Measurements from ENCODE around the gene IGFBP5.

Gene IGFBP5

GRCh38 chr2:216701544-216701943 is 6.2 kb upstream of the IGFBP5 start:
- no peak overlapping the region for H3K4me2 ChIP-seq (ENCODE audit: low read length)
- H3K79me2 ChIP-seq, result no peaks in the 10 kb centered on the region
- no peak overlapping the region for H3K9ac ChIP-seq
- no peaks in the 10 kb centered on the region for H3K4me1 ChIP-seq
- no peaks in the 10 kb centered on the region for H3K27me3 ChIP-seq (ENCODE audit: control insufficient read depth, insufficient read depth, low read length)
- H3K9me3 ChIP-seq (ENCODE audit: control insufficient read depth, low read length), result no peaks in the 10 kb centered on the region
- H3K4me3 ChIP-seq (ENCODE audit: low read depth, low read length), result no peak overlapping the region
- no peak overlapping the region for H3K27ac ChIP-seq
- TF ChIP-seq CTCF (IDR thresholded peaks at IDR 0.05), result no peak
- no peaks in the 10 kb centered on the region for H3K36me3 ChIP-seq (ENCODE audit: control insufficient read depth, insufficient read depth, low read length)
- no peak overlapping the region for H2AFZ ChIP-seq

- no peak overlapping the region for H3K4me3 ChIP-seq (ENCODE audit: low read depth, low read length)
- no peaks in the 10 kb centered on the region for H3K9me3 ChIP-seq (ENCODE audit: control insufficient read depth, low read length)
- TF ChIP-seq CTCF (IDR thresholded peaks at IDR 0.05), result no peak
- H3K36me3 ChIP-seq (ENCODE audit: control insufficient read depth, insufficient read depth, low read length), result no peaks in the 10 kb centered on the region
- no peak overlapping the region for H3K27ac ChIP-seq
- H3K4me1 ChIP-seq, result no peaks in the 10 kb centered on the region
- H2AFZ ChIP-seq, result no peak overlapping the region
- no peak overlapping the region for H3K9ac ChIP-seq
- no peak overlapping the region for H3K4me2 ChIP-seq (ENCODE audit: low read length)
- H3K27me3 ChIP-seq (ENCODE audit: control insufficient read depth, insufficient read depth, low read length), result no peaks in the 10 kb centered on the region
- no peaks in the 10 kb centered on the region for H3K79me2 ChIP-seq
Measured at GRCh38 chr2:216700781-216701180, 5.4 kb upstream of the IGFBP5 start.

- no peak overlapping the region for H2AFZ ChIP-seq
- no peaks in the 10 kb centered on the region for H3K4me1 ChIP-seq
- H3K27ac ChIP-seq, result no peak overlapping the region
- TF ChIP-seq CTCF (IDR thresholded peaks at IDR 0.05), result no peak
- no peaks in the 10 kb centered on the region for H3K9me3 ChIP-seq (ENCODE audit: control insufficient read depth, low read length)
- no peaks in the 10 kb centered on the region for H3K27me3 ChIP-seq (ENCODE audit: control insufficient read depth, insufficient read depth, low read length)
- no peaks in the 10 kb centered on the region for H3K36me3 ChIP-seq (ENCODE audit: control insufficient read depth, insufficient read depth, low read length)
- no peak overlapping the region for H3K4me2 ChIP-seq (ENCODE audit: low read length)
- H3K79me2 ChIP-seq, result no peaks in the 10 kb centered on the region
- H3K4me3 ChIP-seq (ENCODE audit: low read depth, low read length), result no peak overlapping the region
- no peak overlapping the region for H3K9ac ChIP-seq
Measured at GRCh38 chr2:216700088-216700567, 4.8 kb upstream of the IGFBP5 start.

- peak; percentile 55 for TF ChIP-seq CTCF (IDR thresholded peaks at IDR 0.05)
- Histone ChIP-seq H3K9me3 (ENCODE audit: control insufficient read depth, low read length) (no peaks in the 10 kb centered on the region), H3K4me1 (peaks cover 2% of the 10 kb centered on the region), H3K36me3 (ENCODE audit: control insufficient read depth, insufficient read depth, low read length) (no peaks in the 10 kb centered on the region), H3K9ac (no peak overlapping the region), H2AFZ (no peak overlapping the region), H3K4me2 (ENCODE audit: low read length) (no peak overlapping the region), H3K27me3 (ENCODE audit: control insufficient read depth, insufficient read depth, low read length) (no peaks in the 10 kb centered on the region), H3K27ac (no peak overlapping the region), H3K79me2 (no peaks in the 10 kb centered on the region), H3K4me3 (ENCODE audit: low read depth, low read length) (no peak overlapping the region)
Measured at GRCh38 chr2:216698895-216699294, 3.5 kb upstream of the IGFBP5 start.

- Histone ChIP-seq H3K79me2 (no peaks in the 10 kb centered on the region), H3K27me3 (ENCODE audit: control insufficient read depth, insufficient read depth, low read length) (no peaks in the 10 kb centered on the region), H3K9me3 (ENCODE audit: control insufficient read depth, low read length) (no peaks in the 10 kb centered on the region), H3K4me1 (peaks cover 2% of the 10 kb centered on the region), H3K4me3 (ENCODE audit: low read depth, low read length) (no peak overlapping the region), H3K27ac (no peak overlapping the region), H3K9ac (no peak overlapping the region), H3K36me3 (ENCODE audit: control insufficient read depth, insufficient read depth, low read length) (no peaks in the 10 kb centered on the region), H3K4me2 (ENCODE audit: low read length) (no peak overlapping the region), H2AFZ (no peak overlapping the region)
- no peak for TF ChIP-seq CTCF (IDR thresholded peaks at IDR 0.05)
Measured at GRCh38 chr2:216698293-216698692, 2.9 kb upstream of the IGFBP5 start.

All from parathyroid adenoma (tissue), 2 donors.